HepG2 (cell line): ENCODE measurements around the gene B3GNT9. TPM values are rescaled to one million over a fixed set of nuclear protein-coding genes. Genes with fewer than 3 reads are reported as not detected.

Experiments used
- ARID2 ChIP-seq: sonication (generic); formaldehyde crosslinking; IDR thresholded peaks from 2 replicates; pipeline ENCODE4 v1.8.1; 2022; ENCODE audit warnings: mild to moderate bottlenecking, missing genetic modification reagents, borderline replicate concordance
- GATAD2A ChIP-seq: IDR thresholded peaks from 2 replicates; pipeline ENCODE4 v1.6.1; 2016
- HNRNPUL1 ChIP-seq: fragments of 200-400 bp; formaldehyde crosslinking; IDR thresholded peaks from 2 replicates; pipeline ENCODE4 v1.6.1; 2017; ENCODE audit warnings: low read depth, mild to moderate bottlenecking, low read length, moderate library complexity
- NFATC3 ChIP-seq: sonication (generic); formaldehyde crosslinking; IDR thresholded peaks from 2 replicates; pipeline ENCODE4 v1.5.1; 2020; ENCODE audit warnings: mild to moderate bottlenecking, missing genetic modification reagents
- NFE2 ChIP-seq: sonication (generic); formaldehyde crosslinking; IDR thresholded peaks from 2 replicates; pipeline ENCODE4 v1.4.0; 2020; ENCODE audit warnings: missing genetic modification reagents
- NFRKB ChIP-seq: fragments of 450-650 bp; IDR thresholded peaks from 2 replicates; pipeline ENCODE4 v1.6.1; 2017
- RARG ChIP-seq: sonication (generic); formaldehyde crosslinking; IDR thresholded peaks from 2 replicates; pipeline ENCODE4 v1.4.0; 2020; ENCODE audit warnings: low read depth, mild to moderate bottlenecking, missing genetic modification reagents
- STAG1 ChIP-seq: sonication (generic); formaldehyde crosslinking; IDR thresholded peaks from 2 replicates; pipeline ENCODE4 v1.4.0; 2020; ENCODE audit warnings: missing genetic modification reagents
- TBL1XR1 ChIP-seq: fragments of 150-350 bp; IDR thresholded peaks from 2 replicates; pipeline ENCODE4 v1.6.1; 2014; ENCODE audit warnings: borderline replicate concordance, low read length; ENCODE audit not compliant: partially characterized antibody
- ZNF530 ChIP-seq: sonication (generic); formaldehyde crosslinking; IDR thresholded peaks from 2 replicates; pipeline ENCODE4 v1.5.0; 2020; ENCODE audit warnings: low read depth, mild to moderate bottlenecking, missing genetic modification reagents
- ZSCAN21 ChIP-seq: sonication (generic); formaldehyde crosslinking; IDR thresholded peaks from 2 replicates; pipeline ENCODE4 v1.8.0; 2022; ENCODE audit warnings: mild to moderate bottlenecking, missing genetic modification reagents, moderate library complexity, borderline replicate concordance
- ZSCAN25 ChIP-seq: sonication (generic); formaldehyde crosslinking; IDR thresholded peaks from 2 replicates; pipeline ENCODE4 v1.8.0; 2022; ENCODE audit warnings: mild to moderate bottlenecking, missing genetic modification reagents
- polyA plus RNA-seq, 8 experiments: library from polyadenylated mRNA; depleted of rRNA in 3 of 8; stranded (reverse) in 7 of 8; unstranded in 1 of 8; fragments of >200 nt; fragmentation: Illumina TruSeq in 4 of 8; extraction: Trizol in 4 of 8; gene quantifications; 2 replicates each; pipeline versions ENCODE4 v1.2.1 to v1.2.3, GENCODE V29; 2011 to 2016; ENCODE audit warnings: low read depth in 4 of 8, missing spikeins in 1 of 8, mixed read lengths in 1 of 8; ENCODE audit not compliant: insufficient read depth in 1 of 8
- total RNA-seq, 5 experiments: library from RNA; depleted of rRNA; stranded (reverse); fragments of >200 nt; fragmentation: Illumina TruSeq; extraction: Trizol; gene quantifications; 2 replicates each; pipeline ENCODE4 v1.2.3, GENCODE V29; 2016; ENCODE audit warnings: low read depth in 1 of 5
- TF ChIP-seq, protein P1 (sequence below): fragments of 450-650 bp; IDR thresholded peaks from 2 replicates; pipeline ENCODE4 v1.6.1; 2017; ENCODE audit warnings: mild to moderate bottlenecking
- TF ChIP-seq, protein P2 (sequence below): sonication (generic); formaldehyde crosslinking; IDR thresholded peaks from 2 replicates; pipeline ENCODE4 v1.4.0; 2020; ENCODE audit warnings: missing genetic modification reagents
- TF ChIP-seq, protein P3 (sequence below), 2 experiments: sonication (generic) in 1 of 2; formaldehyde crosslinking in 1 of 2; IDR thresholded peaks; 2 replicates each; pipeline versions ENCODE4 v1.5.1 to v1.6.1; 2011 to 2020; ENCODE audit warnings: borderline replicate concordance in 1 of 2, low read depth in 1 of 2, low read length in 1 of 2, mild to moderate bottlenecking in 1 of 2, missing genetic modification reagents in 1 of 2, moderate library complexity in 1 of 2
- TF ChIP-seq, protein P4 (sequence below): sonication (generic); formaldehyde crosslinking; IDR thresholded peaks from 2 replicates; pipeline ENCODE4 v1.4.0; 2020; ENCODE audit warnings: missing genetic modification reagents, borderline replicate concordance
- TF ChIP-seq, protein P5 (sequence below): sonication (generic); formaldehyde crosslinking; conservative IDR thresholded peaks from 2 replicates; pipeline ENCODE4 v1.4.0; 2020; ENCODE audit warnings: missing genetic modification reagents
- TF ChIP-seq, protein P6 (sequence below): sonication (generic); formaldehyde crosslinking; IDR thresholded peaks from 2 replicates; pipeline ENCODE4 v1.8.1; 2023; ENCODE audit warnings: mild to moderate bottlenecking, missing genetic modification reagents

The B3GNT9 gene
- total and polyA plus RNA-seq, 2 of the 13 experiments (the other 11 are each of a cell fraction or from before 2014, with no cell fraction given): 1.5 to 3.1 TPM

DNA sequence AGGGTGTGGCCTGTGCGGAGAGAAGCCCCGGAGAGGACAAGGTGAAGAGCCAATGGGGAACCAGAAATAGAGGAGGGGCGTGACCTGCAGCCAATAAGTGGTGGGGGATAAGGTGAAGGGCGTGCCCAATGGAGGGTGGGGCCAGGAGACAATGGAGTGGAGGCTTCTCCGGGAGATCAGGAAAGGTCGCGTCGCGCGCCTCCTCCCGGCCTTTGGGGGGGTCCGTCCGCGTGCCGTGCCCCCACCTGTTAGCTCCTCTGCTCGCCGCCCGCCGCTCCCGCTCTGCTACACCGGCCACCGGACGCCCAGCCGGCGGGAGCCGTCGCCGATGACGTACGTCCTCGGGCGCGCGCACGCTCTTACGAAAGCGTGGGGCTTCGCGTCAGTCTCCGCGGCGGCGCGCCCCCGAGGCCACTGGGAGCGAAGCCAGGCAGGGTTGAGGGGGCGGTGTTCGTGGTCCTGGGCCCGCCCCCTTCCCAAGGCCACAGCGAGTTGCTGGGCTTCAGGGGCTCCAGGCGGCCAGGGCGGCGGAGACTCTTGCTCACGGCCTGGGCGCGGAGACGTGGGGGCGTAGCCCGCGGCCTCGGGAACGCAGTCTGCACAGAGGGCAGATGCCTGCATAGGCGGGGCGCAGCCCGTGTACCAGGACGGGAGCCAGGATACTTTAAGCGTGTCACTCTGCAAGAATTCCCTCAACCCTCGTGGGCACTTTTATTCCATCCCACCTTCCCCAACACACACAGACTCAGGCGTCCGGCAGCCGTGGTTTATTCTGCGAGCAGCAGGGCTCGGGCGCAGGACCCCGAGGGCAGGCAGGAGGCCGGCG, 33.0 kb upstream of the B3GNT9 start, which contains the start of gene MATCAP1 (continued):
- TF ChIP-seq, protein P1, sequence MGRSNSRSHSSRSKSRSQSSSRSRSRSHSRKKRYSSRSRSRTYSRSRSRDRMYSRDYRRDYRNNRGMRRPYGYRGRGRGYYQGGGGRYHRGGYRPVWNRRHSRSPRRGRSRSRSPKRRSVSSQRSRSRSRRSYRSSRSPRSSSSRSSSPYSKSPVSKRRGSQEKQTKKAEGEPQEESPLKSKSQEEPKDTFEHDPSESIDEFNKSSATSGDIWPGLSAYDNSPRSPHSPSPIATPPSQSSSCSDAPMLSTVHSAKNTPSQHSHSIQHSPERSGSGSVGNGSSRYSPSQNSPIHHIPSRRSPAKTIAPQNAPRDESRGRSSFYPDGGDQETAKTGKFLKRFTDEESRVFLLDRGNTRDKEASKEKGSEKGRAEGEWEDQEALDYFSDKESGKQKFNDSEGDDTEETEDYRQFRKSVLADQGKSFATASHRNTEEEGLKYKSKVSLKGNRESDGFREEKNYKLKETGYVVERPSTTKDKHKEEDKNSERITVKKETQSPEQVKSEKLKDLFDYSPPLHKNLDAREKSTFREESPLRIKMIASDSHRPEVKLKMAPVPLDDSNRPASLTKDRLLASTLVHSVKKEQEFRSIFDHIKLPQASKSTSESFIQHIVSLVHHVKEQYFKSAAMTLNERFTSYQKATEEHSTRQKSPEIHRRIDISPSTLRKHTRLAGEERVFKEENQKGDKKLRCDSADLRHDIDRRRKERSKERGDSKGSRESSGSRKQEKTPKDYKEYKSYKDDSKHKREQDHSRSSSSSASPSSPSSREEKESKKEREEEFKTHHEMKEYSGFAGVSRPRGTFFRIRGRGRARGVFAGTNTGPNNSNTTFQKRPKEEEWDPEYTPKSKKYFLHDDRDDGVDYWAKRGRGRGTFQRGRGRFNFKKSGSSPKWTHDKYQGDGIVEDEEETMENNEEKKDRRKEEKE: no peak
- no peak for TF ChIP-seq ZNF530 (CRISPR knock-in tag)
- TF ChIP-seq, protein P2, sequence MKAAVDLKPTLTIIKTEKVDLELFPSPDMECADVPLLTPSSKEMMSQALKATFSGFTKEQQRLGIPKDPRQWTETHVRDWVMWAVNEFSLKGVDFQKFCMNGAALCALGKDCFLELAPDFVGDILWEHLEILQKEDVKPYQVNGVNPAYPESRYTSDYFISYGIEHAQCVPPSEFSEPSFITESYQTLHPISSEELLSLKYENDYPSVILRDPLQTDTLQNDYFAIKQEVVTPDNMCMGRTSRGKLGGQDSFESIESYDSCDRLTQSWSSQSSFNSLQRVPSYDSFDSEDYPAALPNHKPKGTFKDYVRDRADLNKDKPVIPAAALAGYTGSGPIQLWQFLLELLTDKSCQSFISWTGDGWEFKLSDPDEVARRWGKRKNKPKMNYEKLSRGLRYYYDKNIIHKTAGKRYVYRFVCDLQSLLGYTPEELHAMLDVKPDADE: no peak
- TF ChIP-seq, protein P3, sequence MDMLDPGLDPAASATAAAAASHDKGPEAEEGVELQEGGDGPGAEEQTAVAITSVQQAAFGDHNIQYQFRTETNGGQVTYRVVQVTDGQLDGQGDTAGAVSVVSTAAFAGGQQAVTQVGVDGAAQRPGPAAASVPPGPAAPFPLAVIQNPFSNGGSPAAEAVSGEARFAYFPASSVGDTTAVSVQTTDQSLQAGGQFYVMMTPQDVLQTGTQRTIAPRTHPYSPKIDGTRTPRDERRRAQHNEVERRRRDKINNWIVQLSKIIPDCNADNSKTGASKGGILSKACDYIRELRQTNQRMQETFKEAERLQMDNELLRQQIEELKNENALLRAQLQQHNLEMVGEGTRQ (IDR thresholded peaks at IDR 0.05; ENCODE audit: low read depth, low read length): no peak
- TF ChIP-seq, protein P3 (CRISPR knock-in tag; IDR thresholded peaks at IDR 0.05; ENCODE audit: borderline replicate concordance): no peak
- TF ChIP-seq NFATC3 (CRISPR knock-in tag): peak; percentile 77; the same call in 1 of the 2 replicates
- TF ChIP-seq NFE2 (CRISPR knock-in tag): no peak
- peak; percentile 38; the same call in 1 of the 2 replicates for TF ChIP-seq ZSCAN21 (CRISPR knock-in tag)
- 0 out of 2 replicates have a peak, but pooled peaks have one; percentile 15 for TF ChIP-seq STAG1
- TF ChIP-seq ARID2 (CRISPR knock-in tag): peak; percentile 81; the same call in 1 of the 2 replicates
- no peak for TF ChIP-seq HNRNPUL1
- TF ChIP-seq RARG: no peak
- TF ChIP-seq NFRKB: no peak
- TF ChIP-seq ZSCAN25: peak; percentile 77; the same call in 1 of the 2 replicates
- peak; percentile 71 for TF ChIP-seq GATAD2A (CRISPR knock-in tag)
- peak; percentile 15 for TF ChIP-seq TBL1XR1
- TF ChIP-seq, protein P4, sequence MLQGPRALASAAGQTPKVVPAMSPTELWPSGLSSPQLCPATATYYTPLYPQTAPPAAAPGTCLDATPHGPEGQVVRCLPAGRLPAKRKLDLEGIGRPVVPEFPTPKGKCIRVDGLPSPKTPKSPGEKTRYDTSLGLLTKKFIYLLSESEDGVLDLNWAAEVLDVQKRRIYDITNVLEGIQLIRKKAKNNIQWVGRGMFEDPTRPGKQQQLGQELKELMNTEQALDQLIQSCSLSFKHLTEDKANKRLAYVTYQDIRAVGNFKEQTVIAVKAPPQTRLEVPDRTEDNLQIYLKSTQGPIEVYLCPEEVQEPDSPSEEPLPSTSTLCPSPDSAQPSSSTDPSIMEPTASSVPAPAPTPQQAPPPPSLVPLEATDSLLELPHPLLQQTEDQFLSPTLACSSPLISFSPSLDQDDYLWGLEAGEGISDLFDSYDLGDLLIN (CRISPR knock-in tag): 0 out of 2 replicates have a peak, but pooled peaks have one; percentile 74
- TF ChIP-seq, protein P5, sequence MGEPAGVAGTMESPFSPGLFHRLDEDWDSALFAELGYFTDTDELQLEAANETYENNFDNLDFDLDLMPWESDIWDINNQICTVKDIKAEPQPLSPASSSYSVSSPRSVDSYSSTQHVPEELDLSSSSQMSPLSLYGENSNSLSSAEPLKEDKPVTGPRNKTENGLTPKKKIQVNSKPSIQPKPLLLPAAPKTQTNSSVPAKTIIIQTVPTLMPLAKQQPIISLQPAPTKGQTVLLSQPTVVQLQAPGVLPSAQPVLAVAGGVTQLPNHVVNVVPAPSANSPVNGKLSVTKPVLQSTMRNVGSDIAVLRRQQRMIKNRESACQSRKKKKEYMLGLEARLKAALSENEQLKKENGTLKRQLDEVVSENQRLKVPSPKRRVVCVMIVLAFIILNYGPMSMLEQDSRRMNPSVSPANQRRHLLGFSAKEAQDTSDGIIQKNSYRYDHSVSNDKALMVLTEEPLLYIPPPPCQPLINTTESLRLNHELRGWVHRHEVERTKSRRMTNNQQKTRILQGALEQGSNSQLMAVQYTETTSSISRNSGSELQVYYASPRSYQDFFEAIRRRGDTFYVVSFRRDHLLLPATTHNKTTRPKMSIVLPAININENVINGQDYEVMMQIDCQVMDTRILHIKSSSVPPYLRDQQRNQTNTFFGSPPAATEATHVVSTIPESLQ (CRISPR knock-in tag): no peak
- TF ChIP-seq, protein P6, sequence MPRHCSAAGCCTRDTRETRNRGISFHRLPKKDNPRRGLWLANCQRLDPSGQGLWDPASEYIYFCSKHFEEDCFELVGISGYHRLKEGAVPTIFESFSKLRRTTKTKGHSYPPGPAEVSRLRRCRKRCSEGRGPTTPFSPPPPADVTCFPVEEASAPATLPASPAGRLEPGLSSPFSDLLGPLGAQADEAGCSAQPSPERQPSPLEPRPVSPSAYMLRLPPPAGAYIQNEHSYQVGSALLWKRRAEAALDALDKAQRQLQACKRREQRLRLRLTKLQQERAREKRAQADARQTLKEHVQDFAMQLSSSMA (CRISPR knock-in tag): peak; percentile 73; the same call in 1 of the 2 replicates
